Measurements from ENCODE around the gene NFATC3. TPM values are rescaled to one million over a fixed set of nuclear protein-coding genes. Genes with fewer than 3 reads are reported as not detected.

Gene NFATC3
- total RNA-seq, 4 donors from 2014 or later, result 67.7 to 107 (median 71.7) TPM

DNA sequence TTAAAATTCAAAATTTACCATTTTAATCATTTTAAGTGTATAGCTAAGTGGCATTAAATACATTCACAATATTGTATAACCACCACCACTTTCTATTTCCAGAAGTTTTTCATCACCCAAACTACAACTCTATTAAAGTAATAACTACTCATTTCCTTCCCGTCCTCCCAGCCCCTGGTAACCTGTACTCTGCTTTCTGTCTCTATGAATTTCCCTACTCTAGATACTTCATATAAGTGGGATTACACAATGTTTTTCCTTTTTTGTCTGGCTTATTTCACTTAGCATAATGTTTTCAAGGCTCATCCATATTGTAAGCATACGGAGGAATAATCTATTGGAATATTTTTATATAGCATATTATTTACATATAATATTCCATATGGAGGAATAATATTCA, 121.1 kb downstream of the NFATC3 start:
- TF ChIP-seq, protein P1, sequence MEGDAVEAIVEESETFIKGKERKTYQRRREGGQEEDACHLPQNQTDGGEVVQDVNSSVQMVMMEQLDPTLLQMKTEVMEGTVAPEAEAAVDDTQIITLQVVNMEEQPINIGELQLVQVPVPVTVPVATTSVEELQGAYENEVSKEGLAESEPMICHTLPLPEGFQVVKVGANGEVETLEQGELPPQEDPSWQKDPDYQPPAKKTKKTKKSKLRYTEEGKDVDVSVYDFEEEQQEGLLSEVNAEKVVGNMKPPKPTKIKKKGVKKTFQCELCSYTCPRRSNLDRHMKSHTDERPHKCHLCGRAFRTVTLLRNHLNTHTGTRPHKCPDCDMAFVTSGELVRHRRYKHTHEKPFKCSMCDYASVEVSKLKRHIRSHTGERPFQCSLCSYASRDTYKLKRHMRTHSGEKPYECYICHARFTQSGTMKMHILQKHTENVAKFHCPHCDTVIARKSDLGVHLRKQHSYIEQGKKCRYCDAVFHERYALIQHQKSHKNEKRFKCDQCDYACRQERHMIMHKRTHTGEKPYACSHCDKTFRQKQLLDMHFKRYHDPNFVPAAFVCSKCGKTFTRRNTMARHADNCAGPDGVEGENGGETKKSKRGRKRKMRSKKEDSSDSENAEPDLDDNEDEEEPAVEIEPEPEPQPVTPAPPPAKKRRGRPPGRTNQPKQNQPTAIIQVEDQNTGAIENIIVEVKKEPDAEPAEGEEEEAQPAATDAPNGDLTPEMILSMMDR (IDR thresholded peaks at IDR 0.05), result no peak
- TF ChIP-seq POLR2A (IDR thresholded peaks at IDR 0.05), result no peak

DNA sequence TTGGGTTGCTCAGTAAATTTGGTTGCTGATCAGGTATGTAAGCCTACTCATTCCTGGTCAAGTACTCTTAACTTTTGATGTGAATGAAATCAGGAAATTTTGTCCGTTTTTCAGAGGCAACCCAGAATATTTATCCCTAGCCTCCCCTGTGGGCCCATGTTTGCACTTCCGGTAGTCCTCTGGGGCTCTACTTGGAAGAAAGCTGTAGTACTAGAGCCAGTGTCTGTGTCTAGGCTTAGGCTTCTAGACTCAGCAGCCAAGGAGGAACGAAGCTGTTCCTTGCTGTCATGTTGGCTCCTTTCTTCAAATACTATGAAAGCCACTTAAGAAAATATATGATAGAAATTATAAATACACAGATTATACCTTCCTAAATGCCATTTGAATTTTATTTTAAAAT, 129.6 kb downstream of the NFATC3 start:
- H3K4me1 ChIP-seq, result peaks cover 0 to 3% of the 10 kb centered on the region in 2 donors
- DNase-seq, result no peak
- no peaks in the 10 kb centered on the region for H3K36me3 ChIP-seq
- TF ChIP-seq, protein P1 (IDR thresholded peaks at IDR 0.05), result no peak
- TF ChIP-seq POLR2A (IDR thresholded peaks at IDR 0.05), result no peak
- WGBS, 2 donors, result 81 to 85% methylated on average over 3 of the region's 3 CpGs
- H3K27me3 ChIP-seq, result no peaks in the 10 kb centered on the region
- H3K4me3 ChIP-seq (replicated peaks in 1 of 3), result no peak overlapping the region
- no peak overlapping the region for H3K27ac ChIP-seq
- intact Hi-C loops (cut with DNase I), result no loop called here
- no peaks in the 10 kb centered on the region for H3K9me3 ChIP-seq

More for the DNA sequence above, 121.1 kb downstream of the NFATC3 start:
- Histone ChIP-seq H3K4me3 (replicated peaks in 1 of 3) (no peak overlapping the region), H3K27me3 (no peaks in the 10 kb centered on the region), H3K4me1 (no peaks in the 10 kb centered on the region), H3K36me3 (peaks cover 0 to 3% of the 10 kb centered on the region in 2 donors), H3K27ac (no peak overlapping the region), H3K9me3 (no peaks in the 10 kb centered on the region)
- 89 to 90% methylated on average over 2 of the region's 2 CpGs for WGBS, 2 donors
- intact Hi-C loops (cut with DNase I), result no loop called here
- no peak for DNase-seq

DNA sequence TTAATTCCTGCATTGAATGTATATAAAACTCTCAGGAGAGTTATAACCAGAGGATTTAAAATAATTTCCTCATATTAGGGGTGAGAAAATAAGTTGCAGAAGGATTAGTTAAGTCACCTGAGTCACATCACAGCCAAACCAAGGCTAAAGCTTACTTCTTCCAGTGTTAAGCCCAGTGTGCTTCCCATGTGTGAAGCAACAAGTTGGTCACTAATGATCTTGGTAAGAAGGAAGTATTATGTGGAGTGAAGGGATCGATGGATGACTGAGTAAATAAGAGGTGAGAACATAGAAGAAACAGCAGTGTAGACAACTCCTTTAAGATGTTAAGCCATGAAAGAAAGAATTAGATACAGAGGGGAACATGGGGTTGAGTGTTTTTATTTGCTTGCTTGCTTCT, 130.1 kb downstream of the NFATC3 start:
- no peaks in the 10 kb centered on the region for H3K36me3 ChIP-seq
- intact Hi-C loops (cut with DNase I), result no loop called here
- no peaks in the 10 kb centered on the region for H3K27me3 ChIP-seq
- no peaks in the 10 kb centered on the region for H3K9me3 ChIP-seq
- TF ChIP-seq, protein P1 (IDR thresholded peaks at IDR 0.05), result no peak
- TF ChIP-seq POLR2A (IDR thresholded peaks at IDR 0.05), result no peak
- no peak overlapping the region for H3K4me3 ChIP-seq (replicated peaks in 1 of 3)
- no peak for DNase-seq
- H3K27ac ChIP-seq, result no peak overlapping the region
- H3K4me1 ChIP-seq, result peaks cover 0 to 3% of the 10 kb centered on the region in 2 donors
- WGBS, 2 donors, result 79 to 91% methylated on average over 1 of the region's 1 CpG

DNA sequence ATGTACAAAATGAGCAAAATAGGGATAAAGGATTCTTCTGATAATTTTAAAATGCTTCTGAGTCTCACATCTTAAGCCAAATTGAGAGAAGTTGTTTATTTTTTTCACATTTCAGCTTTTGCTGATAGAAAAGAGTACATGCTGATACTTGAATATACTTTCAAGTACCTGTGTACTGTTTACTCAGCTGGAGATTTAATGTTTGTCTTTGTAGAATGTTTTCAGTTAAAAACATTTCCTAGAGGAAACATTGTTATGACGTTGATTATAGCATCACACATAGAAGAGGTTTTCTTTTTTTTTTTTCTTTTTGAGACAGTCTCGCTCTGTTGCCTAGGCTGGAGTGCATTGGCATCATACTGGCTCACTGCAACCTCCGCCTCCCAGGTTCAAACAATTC, 131.1 kb downstream of the NFATC3 start:
- WGBS, 2 donors, result 94% methylated on average over 3 of the region's 3 CpGs
- Histone ChIP-seq H3K27me3 (no peaks in the 10 kb centered on the region), H3K4me1 (peaks cover 0 to 3% of the 10 kb centered on the region in 2 donors), H3K27ac (no peak overlapping the region), H3K9me3 (no peaks in the 10 kb centered on the region), H3K4me3 (replicated peaks in 1 of 3) (no peak overlapping the region), H3K36me3 (no peaks in the 10 kb centered on the region)
- no peak for DNase-seq
- intact Hi-C loops (cut with DNase I), result no loop called here
- TF ChIP-seq, protein P1 (IDR thresholded peaks at IDR 0.05), result no peak
- no peak for TF ChIP-seq POLR2A (IDR thresholded peaks at IDR 0.05)

DNA sequence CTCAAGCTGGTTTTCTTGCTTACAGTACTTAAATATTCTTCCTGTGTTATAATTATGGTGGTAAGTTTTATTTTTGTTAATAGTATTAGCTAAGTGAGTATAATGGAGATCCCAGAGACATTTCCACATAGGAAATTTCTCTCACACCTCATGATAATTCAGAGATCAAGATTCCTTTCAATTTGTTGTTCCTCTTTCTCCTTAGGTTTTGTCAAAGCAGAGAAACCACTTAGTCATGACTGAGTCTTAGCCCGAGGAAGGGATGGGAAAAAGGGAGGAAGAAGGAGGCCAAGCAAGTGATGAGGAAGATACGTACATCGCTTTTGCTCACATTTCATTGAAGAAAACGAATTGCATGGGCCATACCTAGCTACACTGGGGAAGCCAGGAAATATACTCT, 132.3 kb downstream of the NFATC3 start:
- H3K4me1 ChIP-seq, result peaks cover 0 to 3% of the 10 kb centered on the region in 2 donors
- intact Hi-C loops (cut with DNase I), result no loop called here
- WGBS, 2 donors, result 90 to 94% methylated on average over 4 of the region's 4 CpGs
- TF ChIP-seq POLR2A (IDR thresholded peaks at IDR 0.05), result no peak
- no peaks in the 10 kb centered on the region for H3K9me3 ChIP-seq
- no peak overlapping the region for H3K4me3 ChIP-seq (replicated peaks in 1 of 3)
- H3K36me3 ChIP-seq, result no peaks in the 10 kb centered on the region
- no peak for DNase-seq
- no peak overlapping the region for H3K27ac ChIP-seq
- H3K27me3 ChIP-seq, result no peaks in the 10 kb centered on the region
